Measurements from ENCODE around the gene RELA. TPM values are rescaled to one million over a fixed set of nuclear protein-coding genes. Genes with fewer than 3 reads are reported as not detected.

RELA gene
- total and polyA plus RNA-seq, 2 of the 4 experiments (the other 2 are of a cell fraction), result 8.6 to 53.0 TPM

DNA sequence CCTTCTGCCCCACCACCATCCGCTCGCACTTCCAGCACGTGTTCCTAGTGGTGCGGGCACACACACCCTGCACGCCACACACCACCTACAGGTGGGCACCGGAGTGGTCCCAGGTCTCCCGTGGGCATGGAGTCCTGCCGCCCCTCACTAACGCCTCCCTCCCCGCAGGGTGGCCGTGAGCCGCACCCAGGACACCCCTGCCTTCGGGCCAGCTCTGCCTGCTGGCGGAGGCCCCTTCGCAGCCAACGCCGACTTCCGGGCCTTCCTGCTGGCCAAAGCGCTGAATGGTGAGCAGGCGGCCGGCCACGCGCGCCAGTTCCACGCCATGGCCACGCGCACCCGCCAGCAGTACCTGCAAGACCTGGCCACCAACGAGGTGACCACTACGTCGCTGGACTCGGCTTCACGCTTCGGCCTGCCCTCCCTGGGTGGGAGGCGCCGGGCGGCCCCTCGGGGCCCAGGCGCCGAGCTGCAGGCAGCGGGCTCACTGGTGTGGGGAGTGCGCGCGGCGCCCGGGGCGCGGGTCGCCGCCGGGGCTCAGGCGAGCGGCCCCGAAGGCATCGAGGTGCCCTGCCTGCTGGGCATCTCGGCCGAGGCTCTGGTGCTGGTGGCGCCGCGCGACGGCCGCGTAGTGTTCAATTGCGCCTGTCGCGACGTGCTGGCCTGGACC is 16.3 kb downstream of the RELA start:
- 77% methylated on average over 60 of the region's 68 CpGs; no CpG with 5 or more reads in 1 of the 2 experiments for WGBS, 2 experiments (ENCODE audit: extremely low coverage in 2 of 2, insufficient read length in 1 of 2)
- TF ChIP-seq, protein P1, sequence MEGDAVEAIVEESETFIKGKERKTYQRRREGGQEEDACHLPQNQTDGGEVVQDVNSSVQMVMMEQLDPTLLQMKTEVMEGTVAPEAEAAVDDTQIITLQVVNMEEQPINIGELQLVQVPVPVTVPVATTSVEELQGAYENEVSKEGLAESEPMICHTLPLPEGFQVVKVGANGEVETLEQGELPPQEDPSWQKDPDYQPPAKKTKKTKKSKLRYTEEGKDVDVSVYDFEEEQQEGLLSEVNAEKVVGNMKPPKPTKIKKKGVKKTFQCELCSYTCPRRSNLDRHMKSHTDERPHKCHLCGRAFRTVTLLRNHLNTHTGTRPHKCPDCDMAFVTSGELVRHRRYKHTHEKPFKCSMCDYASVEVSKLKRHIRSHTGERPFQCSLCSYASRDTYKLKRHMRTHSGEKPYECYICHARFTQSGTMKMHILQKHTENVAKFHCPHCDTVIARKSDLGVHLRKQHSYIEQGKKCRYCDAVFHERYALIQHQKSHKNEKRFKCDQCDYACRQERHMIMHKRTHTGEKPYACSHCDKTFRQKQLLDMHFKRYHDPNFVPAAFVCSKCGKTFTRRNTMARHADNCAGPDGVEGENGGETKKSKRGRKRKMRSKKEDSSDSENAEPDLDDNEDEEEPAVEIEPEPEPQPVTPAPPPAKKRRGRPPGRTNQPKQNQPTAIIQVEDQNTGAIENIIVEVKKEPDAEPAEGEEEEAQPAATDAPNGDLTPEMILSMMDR (conservative IDR thresholded peaks at IDR 0.05; ENCODE audit: low read depth, low read length), result no peak
- no peak for TF ChIP-seq FOS (IDR thresholded peaks at IDR 0.05; ENCODE audit: low read depth, low read length)
- no peak for TF ChIP-seq RFX5 (IDR thresholded peaks at IDR 0.05; ENCODE audit: low read depth, low read length)
- TF ChIP-seq MAFK (IDR thresholded peaks at IDR 0.05; ENCODE audit: low read depth, low read length), result no peak
- TF ChIP-seq, protein P2, sequence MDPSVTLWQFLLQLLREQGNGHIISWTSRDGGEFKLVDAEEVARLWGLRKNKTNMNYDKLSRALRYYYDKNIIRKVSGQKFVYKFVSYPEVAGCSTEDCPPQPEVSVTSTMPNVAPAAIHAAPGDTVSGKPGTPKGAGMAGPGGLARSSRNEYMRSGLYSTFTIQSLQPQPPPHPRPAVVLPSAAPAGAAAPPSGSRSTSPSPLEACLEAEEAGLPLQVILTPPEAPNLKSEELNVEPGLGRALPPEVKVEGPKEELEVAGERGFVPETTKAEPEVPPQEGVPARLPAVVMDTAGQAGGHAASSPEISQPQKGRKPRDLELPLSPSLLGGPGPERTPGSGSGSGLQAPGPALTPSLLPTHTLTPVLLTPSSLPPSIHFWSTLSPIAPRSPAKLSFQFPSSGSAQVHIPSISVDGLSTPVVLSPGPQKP (IDR thresholded peaks at IDR 0.05; ENCODE audit: borderline replicate concordance, low read depth, low read length), result no peak
- no peak for TF ChIP-seq CEBPB (IDR thresholded peaks at IDR 0.05; ENCODE audit: low read depth, low read length)
- no peak for TF ChIP-seq SMC3 (IDR thresholded peaks at IDR 0.05; ENCODE audit: low read depth, low read length)
- TF ChIP-seq POLR2A (IDR thresholded peaks at IDR 0.05; ENCODE audit: low read depth, low read length), result no peak
- TF ChIP-seq CHD1 (IDR thresholded peaks at IDR 0.05; ENCODE audit: low read depth, low read length), result no peak
- TF ChIP-seq NFE2L2 (IDR thresholded peaks at IDR 0.05; ENCODE audit: low read depth, low read length), result no peak
- no peak for TF ChIP-seq BHLHE40 (IDR thresholded peaks at IDR 0.05; ENCODE audit: low read depth, low read length)
- TF ChIP-seq MXI1 (IDR thresholded peaks at IDR 0.05; ENCODE audit: borderline replicate concordance, low read depth, low read length), result no peak
- no peak for TF ChIP-seq RCOR1 (IDR thresholded peaks at IDR 0.05; ENCODE audit: insufficient replicate concordance, low read length)
- no peak for TF ChIP-seq RAD21 (IDR thresholded peaks at IDR 0.05; ENCODE audit: low read length)
- TF ChIP-seq, protein P3, sequence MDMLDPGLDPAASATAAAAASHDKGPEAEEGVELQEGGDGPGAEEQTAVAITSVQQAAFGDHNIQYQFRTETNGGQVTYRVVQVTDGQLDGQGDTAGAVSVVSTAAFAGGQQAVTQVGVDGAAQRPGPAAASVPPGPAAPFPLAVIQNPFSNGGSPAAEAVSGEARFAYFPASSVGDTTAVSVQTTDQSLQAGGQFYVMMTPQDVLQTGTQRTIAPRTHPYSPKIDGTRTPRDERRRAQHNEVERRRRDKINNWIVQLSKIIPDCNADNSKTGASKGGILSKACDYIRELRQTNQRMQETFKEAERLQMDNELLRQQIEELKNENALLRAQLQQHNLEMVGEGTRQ (IDR thresholded peaks at IDR 0.05; ENCODE audit: low read depth, low read length), result no peak
- no peak for TF ChIP-seq MAZ (IDR thresholded peaks at IDR 0.05; ENCODE audit: borderline replicate concordance, low read depth, low read length)
- intact Hi-C loops (cut with micrococcal nuclease), result no loop called here
- Histone ChIP-seq H3K9me1 (ENCODE audit: insufficient read depth, low read length) (peaks cover 15% of the 10 kb centered on the region), H3K18ac (ENCODE audit: low read depth, low read length) (no peak overlapping the region), H2BK120ac (ENCODE audit: low read depth, low read length) (peak overlapping the region; percentile 8; the same call in 1 of the 2 replicates), H2BK15ac (ENCODE audit: low read depth, low read length) (no peak overlapping the region), H4K20me1 (ENCODE audit: insufficient read depth, low read length) (peaks cover 13% of the 10 kb centered on the region; the same call in 1 of the 2 replicates), H3K79me1 (ENCODE audit: low read depth in 1 of 2, low read length in 2 of 2) (peaks cover 0 to 38% of the 10 kb centered on the region in 2 experiments; a peak in 3 of 4 replicates), H2AK9ac (replicated peaks; ENCODE audit: low read depth, low read length, poor library complexity) (peak overlapping the region; percentile 66), H2AFZ (replicated peaks; ENCODE audit: low read length, poor library complexity) (peak overlapping the region; percentile 51), H4K5ac (ENCODE audit: low read depth, low read length) (no peak overlapping the region), H3K14ac (replicated peaks; ENCODE audit: low read depth, low read length) (no peak overlapping the region), H3K23ac (ENCODE audit: low read depth, low read length) (no peak overlapping the region), H3K9ac (ENCODE audit: low read depth, low read length) (no peak overlapping the region), H3K56ac (ENCODE audit: extremely low read depth, insufficient read depth, low read length) (no peak overlapping the region), H3K4me1 (ENCODE audit: control insufficient read depth, insufficient read depth, low read length) (peaks cover 9% of the 10 kb centered on the region), H3K9me3 (ENCODE audit: control insufficient read depth, insufficient read depth, low read length) (no peaks in the 10 kb centered on the region), H2BK20ac (ENCODE audit: low read depth, low read length) (no peak overlapping the region), H2BK5ac (ENCODE audit: low read depth, low read length, poor library complexity, severe bottlenecking) (no peak overlapping the region), H3K36me3 (ENCODE audit: control insufficient read depth, insufficient read depth, low read length) (peaks cover 15% of the 10 kb centered on the region), H3K27ac (ENCODE audit: insufficient read depth, low read length) (no peak overlapping the region), H3K4ac (ENCODE audit: low read depth, low read length) (no peak overlapping the region), H2AK5ac (ENCODE audit: low read depth, low read length) (peak overlapping the region; percentile 69; the same call in 1 of the 2 replicates), H4K8ac (ENCODE audit: low read depth in 2 of 2, low read length in 2 of 2) (no peak overlapping the region), H4K91ac (ENCODE audit: insufficient read depth, low read depth, low read length) (no peak overlapping the region), H3K4me2 (ENCODE audit: low read depth, low read length) (no peak overlapping the region), H3K27me3 (ENCODE audit: control insufficient read depth, insufficient read depth, low read length) (no peaks in the 10 kb centered on the region), H3K4me3 (ENCODE audit: insufficient read depth, low read depth, low read length) (no peak overlapping the region)
- ATAC-seq (ENCODE audit: low read depth) (no peak), DNase-seq (no peak)
- in situ Hi-C loops (cut with MboI; ENCODE audit: low sequenced_read_pairs), result no loop called here
- dilution Hi-C loops (cut with HindIII; ENCODE audit: low sequenced_read_pairs, unreplicated experiment), result no loop called here
- BruUV-seq (replicated peaks), result no TSS peak
- CTCF ChIA-PET, result no interaction called here
- POLR2A ChIA-PET (ENCODE audit: unreplicated experiment), result no interaction called here
